NOMO-1 (cell line): ENCODE measurements around the gene GRIN1.

Experiments used
- DNase-seq, 2 experiments: peaks; one replicate each; lab custom pipeline; 2025; ENCODE audit not compliant: unreplicated experiment in 2 of 2; lab: John Stamatoyannopoulos, UW

The GRIN1 gene

DNA sequence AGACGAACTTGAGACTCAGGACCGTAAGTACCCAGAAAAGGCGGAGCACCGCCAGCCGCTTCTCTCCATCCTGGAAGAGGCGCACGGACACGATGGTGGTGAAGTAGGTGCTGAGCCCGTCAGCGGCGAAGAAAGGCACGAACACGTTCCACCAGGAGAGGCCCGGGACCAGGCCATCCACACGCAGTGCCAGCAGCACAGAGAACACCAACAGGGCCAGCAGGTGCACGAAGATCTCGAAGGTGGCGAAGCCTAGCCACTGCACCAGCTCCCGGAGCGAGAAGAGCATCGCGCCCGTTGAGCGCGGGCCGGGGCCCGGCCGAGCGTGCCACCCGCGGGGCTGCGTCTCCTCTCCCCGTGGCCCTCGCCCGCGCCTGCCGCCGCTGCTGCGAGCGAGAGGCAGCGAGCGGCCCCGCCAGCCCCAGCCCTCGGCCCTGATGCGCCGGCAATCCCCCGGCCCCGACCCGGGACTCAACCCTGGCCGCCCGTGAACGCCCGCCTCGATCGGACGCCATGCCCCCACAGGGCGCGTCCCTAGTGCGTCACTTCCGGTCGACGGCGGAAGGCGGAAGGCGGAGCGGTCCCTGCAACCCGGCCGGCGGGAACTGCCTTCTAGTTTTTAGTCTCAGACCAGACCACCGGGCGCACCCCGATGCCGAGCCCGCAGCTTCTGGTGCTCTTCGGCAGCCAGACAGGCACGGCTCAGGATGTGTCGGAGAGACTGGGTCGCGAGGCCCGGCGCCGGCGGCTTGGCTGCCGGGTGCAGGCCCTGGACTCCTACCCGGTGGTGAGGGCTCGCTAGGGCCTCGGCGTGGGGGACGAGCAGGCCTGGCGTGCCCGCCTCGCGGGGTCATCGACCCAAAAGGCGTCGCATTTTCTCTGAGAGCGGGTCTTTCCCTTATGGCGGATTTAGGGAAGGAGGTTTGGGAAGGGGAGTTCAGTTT is 66.4 kb downstream of the GRIN1 start, which contains the start of the genes NDOR1 and TMEM203:
Gene NDOR1, plus strand, starts transcription at position 575 of the 944 bp plus-strand sequence. Its CDS starts 78 bp downstream, at position 653.
Gene TMEM203, minus strand, starts transcription at position 523 of the 944 bp plus-strand sequence. Its CDS starts 234 bp downstream, at position 289.
- DNase-seq: peak; percentile 89 to 92

DNA sequence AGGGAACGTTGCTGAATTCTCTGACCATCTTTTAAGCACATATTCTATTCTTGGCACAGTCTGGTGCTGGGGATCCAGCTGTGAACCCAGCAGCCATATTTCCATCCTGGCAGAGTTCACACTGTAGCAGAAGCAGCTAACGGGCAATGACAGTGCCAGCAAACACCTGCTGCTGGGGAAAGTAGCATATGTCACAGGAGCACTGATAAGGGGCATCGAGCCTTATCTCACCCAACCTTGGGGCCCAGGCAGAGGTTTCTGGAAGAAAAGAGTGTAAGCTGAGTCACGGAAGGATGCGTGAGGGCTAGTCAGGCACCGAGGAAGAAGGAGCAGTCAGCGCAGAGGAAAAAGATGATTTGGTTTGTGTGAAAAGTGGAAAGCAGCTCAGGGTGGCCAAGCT is 67.6 kb downstream of the GRIN1 start:
- no peak for DNase-seq

GRCh38 chr9:137211532-137211931 is 72.6 kb downstream of the GRIN1 start:
- DNase-seq: no peak

DNA sequence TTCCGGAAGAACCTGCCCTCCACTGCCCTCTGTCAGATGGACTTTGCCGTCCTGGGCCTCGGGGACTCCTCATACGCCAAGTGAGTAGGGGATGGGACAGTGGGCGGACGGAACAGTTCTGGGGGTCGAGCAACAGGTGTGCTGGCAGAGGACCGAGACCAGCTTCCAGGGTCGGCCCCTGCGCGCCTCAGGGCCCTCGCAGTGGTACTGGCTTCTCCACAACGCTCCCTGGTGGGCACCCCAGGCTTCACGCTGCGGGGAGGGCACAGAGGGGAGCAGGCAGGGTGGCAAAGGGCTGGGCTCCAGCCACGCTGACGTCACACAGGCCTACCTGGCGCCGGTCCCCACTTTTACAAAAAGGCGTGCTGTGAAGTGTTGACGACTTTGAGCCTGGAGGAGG is 73.6 kb downstream of the GRIN1 start:
- DNase-seq: no peak

DNA sequence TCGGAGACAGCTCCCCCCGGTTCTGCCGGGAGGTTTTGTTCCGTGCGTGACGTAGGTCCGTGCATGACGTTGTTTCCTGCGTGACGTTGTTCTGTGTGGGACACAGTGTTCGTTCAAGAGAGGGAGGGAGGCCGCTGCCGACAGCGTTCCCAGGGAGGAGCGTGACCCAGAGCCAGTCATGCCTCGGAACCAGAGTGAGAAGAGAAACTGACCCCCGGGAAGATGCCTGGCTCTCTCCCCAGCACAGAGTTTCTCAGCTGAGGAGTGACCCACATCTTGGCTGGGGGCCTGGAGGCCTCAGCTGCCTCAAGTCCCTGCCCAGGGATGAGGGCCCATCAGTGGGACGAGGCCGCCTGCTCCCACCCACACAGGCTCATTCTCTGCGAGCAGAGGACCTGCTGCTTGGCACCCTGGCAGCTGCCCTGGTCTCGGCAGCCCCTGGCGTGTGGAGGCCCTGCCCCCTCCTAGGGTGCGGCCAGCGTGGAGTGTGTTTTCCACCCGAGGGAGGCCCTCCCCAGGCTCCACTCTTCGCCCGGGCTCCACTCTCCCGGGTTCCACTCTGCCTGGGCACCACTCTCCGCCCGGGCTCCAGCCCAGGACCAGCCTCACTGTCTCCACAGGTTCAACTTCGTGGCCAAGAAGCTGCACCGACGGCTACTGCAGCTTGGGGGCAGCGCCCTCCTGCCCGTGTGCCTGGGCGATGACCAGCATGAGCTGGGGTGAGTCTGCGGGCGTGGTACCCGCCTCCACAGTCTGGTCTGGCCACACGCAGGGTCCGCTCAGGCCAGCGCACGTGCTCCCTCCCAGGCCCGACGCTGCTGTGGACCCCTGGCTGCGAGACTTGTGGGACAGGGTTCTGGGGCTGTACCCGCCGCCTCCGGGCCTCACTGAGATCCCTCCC is 74.5 kb downstream of the GRIN1 start:
- no peak for DNase-seq

DNA sequence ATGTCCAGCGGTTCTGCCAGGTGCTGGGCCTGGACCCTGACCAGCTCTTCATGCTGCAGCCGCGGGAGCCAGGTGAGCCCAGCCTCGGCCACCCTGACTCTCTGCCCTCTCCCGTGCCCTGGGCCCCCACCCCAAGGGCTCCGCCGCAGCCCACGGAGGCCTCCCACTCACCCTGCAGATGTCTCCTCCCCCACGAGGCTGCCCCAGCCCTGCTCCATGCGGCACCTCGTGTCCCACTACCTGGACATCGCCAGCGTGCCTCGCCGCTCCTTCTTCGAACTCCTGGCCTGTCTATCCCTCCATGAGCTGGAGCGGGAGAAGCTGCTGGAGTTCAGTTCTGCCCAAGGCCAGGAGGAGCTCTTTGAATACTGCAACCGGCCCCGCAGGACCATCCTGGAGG is 75.7 kb downstream of the GRIN1 start:
- no peak for DNase-seq

DNA sequence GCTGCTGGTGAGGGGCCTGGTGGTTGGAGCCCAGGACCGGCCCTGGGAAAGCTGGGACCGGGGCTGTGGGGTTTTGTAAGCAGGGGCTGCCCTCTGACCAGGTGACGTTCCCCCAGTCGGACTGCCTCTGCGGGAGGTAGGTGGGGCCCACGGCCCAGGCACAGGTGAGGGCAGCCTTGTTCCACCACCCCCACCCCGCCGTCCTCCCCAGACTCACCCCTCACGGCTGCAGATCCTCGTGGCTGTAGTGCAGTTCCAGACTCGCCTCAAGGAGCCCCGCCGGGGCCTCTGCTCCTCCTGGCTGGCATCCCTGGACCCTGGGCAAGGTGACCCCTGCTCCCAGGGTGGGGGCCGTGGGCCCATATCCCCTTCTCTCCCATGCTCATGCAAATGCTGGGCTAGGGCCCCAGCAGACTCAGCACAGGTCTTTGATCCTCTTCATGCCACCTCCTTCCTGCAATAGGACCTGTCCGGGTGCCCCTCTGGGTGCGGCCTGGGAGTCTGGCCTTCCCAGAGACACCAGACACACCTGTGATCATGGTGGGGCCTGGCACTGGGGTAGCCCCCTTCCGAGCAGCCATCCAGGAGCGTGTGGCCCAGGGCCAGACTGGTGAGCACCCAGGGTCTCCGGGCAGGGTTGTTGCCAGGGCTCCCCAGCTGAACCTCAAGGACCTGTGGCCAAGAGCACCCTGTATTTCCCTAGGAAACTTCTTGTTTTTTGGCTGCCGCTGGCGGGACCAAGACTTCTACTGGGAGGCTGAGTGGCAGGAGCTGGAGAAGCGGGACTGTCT is 76.4 kb downstream of the GRIN1 start:
- DNase-seq: no peak

DNA sequence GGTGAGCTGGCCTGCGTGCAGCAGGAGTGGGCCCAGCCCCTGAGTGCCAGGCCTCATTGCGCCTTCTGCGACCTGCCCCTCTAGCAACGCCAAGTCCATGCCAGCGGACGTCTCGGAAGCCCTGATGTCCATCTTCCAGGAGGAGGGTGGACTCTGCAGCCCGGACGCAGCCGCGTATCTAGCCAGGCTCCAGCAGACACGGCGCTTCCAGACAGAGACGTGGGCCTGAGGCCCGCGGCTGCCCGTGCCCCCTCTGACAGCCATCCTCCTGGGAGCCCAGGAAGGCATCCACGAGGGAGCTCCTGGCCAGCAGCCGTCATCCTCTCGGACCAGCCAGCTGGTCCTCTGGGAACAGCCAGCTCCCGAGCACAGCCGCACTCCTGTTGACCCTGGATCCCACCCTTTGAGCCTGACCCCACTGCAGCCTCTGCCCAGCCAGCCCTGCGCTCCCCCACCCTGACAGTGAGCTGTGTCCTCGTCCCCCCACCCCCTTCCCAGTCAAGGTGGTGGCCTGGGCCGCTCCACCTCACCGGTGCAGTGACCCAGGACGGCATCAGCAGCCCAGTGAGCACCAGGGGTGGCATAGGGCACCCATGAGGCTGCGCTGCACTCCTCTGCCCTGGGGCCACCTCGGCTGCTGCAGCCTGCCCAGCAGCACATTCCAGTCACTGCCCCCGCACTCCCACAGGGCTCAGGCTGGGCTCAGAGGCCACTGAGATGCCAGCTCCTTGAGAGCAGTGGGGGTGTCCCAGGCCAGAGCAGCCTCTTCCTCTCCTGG is 77.4 kb downstream of the GRIN1 start:
- DNase-seq: no peak

DNA sequence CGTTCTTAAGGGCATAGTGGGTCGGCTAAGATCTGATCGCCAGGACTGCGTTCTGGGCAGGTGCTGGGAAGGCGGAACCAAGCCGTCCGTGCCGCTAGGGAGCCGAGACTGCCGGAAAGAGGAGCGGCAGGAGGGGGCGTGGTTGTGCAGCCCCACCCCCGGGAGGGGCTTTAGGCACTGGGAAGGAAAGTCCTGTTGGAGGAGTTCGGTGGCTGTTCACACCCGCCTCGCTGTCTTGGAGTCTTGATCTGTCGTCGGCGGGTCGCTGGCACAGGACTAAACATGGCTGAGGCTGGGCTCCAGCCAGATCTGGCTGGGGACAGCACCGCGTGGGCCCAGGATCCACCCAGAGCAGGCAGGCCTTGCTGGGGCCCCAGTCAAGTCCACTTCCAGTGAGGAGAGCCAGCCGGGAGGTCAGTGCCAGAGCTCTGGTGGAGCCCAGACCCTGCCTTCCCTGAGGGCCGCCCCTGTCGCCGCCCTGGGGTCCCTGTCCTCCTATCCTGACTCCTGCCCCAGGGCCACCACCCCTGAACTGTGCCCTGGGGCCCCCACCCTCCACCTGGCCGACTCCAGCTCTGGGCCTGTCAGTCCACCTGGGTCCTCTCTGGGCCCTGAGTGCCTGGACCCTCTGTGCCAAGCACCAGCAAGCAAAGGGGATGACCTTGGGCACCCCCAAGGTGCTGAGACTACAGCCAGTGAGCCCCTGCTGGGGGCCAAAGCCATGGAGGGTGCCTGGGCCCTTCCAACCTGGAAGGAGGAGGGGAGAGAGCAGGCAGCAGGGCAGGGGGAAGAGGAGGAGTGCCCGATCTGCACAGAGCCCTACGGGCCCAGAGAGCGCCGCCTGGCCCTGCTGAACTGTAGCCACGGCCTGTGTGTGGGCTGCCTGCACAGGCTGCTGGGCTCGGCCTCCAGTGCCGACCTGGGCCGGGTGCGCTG is 78.6 kb downstream of the GRIN1 start:
- DNase-seq: no peak

GRCh38 chr9:137218212-137218753 is 79.3 kb downstream of the GRIN1 start:
- DNase-seq: no peak
